GM18861 (cell line): ENCODE results near the gene TIMM44.
"Not testable (repeated sequence)": the region's sequence is repeated elsewhere in the genome, so short reads cannot be mapped to it uniquely, and the experiment has no call there.

ENCODE experiments used
- ATAC-seq: cut with Tn5 transposase; IDR thresholded peaks from one replicate; pipeline ENCODE4 v1.9.1; 2021; ENCODE audit not compliant: unreplicated experiment

The TIMM44 gene

DNA sequence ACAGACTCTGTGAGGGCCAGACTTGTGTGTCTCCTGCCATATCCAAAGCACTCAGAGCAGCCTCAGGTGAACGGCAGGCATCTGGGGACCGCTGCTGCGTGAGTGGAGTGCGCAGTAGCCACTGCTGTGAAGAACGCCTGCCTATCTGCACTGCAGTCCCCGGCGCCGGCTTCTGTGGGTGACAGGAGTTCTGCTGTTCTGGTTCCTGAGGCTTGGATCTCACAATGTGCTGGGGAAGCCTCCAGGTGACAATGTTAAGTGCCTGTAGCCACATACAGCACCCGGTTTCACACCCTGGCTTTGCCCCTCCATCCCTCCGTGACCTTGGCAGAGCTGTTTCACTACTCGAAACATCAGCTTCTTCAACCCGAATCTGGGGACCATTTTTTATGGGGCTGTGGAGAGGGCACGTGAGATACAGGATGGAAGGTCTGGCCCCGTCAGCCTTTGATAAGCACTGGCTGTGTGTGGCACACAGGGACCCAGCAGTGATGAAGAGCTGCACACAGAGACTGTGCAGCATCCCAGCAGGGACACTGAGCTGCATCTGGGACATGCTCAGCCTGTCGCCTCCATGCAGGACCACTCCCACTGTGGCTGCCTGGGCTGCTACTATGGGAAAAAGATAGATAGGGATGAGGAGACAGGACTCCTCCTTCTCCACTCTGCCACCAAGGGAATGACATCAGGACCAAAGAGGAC lies 33.7 kb upstream of the TIMM44 start:
- ATAC-seq, result no peak

DNA sequence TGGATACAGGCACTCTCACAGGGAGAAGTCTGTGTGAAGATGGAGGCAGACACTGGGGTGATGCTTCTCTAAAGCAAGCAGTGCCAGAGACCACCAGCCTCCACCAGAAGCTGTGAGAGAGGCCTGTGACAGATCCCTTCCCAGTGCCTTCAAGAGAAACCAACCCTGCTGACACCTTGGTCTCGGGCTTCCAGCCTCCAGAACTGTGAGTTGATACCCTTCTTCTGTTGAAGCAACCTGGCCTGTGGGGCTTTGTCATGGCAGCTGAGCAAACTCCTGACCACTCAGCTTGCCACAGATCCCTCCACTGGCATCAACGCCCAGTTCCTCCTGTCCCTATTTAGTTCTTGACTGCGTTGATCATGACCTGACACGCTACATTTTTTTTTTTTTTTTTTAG lies 33.0 kb upstream of the TIMM44 start:
- no peak for ATAC-seq

- no peak for ATAC-seq
These were observed 31.6 kb upstream of the TIMM44 start for GRCh38 chr19:7975037-7975436.

- no peak for ATAC-seq
These were observed 30.4 kb upstream of the TIMM44 start for GRCh38 chr19:7973883-7974282.

DNA sequence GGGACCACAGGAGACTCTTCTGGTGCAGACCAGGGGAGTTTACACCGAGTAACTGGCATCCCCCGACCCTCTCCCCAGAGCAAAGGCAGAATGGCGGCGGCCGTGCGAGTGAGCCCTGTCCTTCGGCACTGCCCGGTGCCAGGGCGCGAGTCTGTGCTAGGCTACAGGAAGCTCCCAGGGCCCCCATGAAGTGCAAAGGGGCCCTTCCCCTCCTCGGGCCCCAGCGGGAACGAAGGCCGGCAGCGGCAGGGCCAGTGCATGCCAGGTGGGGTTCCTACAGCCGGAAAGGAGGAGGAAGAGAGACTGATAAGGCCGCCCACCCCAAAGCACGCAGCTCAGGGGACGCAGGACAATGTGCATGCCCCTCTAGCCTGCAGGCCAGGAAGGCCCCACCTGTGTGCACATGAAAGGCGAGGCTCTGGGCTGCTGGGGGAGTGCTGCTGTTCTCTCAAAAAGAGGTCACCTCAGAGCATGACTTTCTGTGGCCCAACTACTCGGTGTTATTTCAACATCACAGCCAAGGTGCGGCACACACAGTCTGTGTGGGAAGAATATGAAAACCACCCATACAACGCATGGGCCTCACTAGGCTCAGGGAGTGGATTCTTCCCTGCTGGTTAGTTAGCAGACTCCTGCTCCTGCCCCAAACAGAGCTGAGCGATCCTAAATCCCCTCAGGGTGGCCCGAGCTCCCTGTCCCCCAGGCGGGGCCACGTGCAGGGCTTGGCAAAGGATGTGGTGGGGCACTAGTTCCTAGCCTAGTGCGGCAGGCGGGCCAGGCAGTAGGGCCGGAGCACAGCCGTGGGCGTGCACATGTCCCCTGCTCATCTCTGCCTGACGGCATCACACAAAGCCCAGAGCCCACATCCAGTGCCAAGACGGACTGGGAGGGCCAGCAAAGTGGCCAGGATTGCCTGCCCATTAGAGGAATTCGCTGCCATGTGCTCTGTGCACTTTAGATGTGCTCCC lies 28.4 kb upstream of the TIMM44 start:
- no peak for ATAC-seq

- ATAC-seq, result no peak
These were observed 27.4 kb upstream of the TIMM44 start for GRCh38 chr19:7970716-7971448.

GRCh38 chr19:7969555-7969939 lies 26.1 kb upstream of the TIMM44 start:
- no peak for ATAC-seq

DNA sequence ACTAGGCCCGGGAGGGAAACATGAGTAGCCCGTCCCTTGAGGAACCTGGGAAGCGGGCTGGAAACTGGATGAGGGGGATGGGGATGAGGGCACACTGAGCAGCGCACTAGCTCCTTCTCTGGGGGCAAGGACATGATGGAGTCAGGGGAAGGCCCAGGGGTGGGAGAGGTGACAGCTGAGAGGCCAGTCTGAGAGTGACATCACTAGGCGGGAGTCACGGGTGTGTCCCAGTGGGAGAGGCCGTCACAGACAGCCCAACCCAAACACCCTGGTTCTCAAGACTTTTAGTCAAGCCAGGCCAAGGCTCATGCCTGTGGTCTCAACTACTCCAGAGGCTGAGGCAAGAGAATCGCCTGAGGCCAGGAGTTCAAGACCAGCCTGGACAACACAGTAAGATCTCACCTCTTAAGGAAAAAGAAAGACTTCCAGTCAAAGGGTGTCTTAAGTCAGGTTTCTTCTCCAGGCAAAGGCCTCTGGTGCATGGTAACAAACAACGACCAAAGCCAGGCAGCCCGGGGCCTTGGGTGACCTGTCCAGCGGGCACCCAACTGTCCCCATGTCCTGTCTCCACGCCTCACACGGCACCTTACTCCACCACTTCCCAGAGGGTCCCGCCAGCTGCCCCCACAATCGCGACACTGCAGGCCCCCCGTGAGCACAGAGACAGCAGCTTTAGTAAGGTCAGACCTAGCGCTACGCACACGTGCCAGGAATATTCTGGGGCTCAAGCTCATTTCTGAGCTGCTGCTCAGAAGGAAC lies 25.5 kb upstream of the TIMM44 start:
- no peak for ATAC-seq

DNA sequence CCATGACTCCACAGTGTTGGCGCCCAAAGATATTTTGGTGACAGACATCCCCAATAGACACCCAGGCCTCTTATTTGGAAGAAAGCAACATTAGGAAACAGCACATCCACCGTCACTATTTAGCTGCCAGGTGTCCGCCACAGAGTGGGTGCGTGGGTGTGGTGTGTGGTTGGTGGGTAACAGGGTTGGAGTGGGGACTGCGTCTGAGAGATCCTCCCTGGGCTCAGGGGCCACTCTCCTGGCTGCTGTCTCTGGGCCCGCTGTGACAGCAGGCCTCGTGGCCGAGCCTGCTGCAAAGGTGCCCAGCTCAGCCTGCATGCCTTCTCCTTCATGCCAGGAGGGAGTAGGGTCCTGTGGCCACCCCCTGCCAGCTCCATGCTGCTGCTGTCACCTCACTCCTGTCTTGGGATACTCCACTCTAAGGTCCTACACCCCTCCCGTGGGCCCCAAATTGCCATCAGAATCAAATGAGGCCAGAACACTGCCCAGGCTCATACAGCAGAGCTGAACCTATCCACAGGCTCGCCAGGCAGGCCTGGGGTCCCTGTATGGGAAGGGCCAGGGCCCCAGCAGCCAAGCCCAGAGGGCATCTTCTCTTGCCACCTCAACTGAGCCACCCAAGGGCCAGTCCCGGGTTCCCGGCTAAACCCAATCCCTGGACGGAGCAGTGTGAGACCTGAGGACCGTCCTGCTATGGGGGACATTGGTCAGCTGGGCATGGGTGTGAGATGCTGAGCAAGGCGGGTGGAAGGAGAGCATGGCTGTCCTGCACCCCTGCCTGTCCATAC lies 24.7 kb upstream of the TIMM44 start:
- no peak for ATAC-seq

DNA sequence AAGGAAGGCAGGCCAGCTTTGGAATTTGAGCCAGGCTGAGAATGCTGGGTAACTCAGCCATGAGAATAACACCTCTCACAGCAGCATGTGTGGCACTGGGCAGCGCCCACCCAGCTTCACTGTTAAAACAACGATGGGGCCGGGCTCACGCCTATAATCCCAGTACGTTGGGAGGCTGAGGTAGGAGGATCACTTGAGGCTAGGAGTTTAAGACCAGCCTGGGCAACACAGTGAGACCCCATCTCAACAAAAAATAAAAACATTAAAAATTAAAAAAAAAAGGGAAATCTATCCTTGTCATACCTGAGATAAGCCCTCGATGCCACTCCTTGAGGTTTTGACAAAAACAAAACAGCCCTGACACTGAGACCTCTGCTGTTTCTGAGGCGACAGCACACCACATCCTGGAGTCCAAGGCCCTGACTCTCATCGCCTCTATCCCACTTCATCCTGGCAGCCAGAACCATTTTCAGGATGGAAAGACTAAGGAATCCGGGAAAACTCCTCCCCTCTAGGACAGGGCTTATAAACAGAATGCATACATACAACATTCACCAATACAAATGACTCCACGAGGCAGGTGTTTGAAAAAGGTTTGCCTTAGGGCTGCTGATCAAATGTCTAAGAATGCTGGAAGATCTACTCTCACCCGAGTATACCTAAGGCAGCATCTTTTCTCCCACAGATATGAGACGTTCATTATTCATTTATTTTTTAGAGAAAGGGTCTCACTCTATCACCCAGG lies 22.6 kb upstream of the TIMM44 start:
- ATAC-seq, result no peak

GRCh38 chr19:7965259-7965841 lies 21.9 kb upstream of the TIMM44 start:
- no peak for ATAC-seq

- ATAC-seq, result no peak
These were observed 20.1 kb upstream of the TIMM44 start for GRCh38 chr19:7963566-7963965.

DNA sequence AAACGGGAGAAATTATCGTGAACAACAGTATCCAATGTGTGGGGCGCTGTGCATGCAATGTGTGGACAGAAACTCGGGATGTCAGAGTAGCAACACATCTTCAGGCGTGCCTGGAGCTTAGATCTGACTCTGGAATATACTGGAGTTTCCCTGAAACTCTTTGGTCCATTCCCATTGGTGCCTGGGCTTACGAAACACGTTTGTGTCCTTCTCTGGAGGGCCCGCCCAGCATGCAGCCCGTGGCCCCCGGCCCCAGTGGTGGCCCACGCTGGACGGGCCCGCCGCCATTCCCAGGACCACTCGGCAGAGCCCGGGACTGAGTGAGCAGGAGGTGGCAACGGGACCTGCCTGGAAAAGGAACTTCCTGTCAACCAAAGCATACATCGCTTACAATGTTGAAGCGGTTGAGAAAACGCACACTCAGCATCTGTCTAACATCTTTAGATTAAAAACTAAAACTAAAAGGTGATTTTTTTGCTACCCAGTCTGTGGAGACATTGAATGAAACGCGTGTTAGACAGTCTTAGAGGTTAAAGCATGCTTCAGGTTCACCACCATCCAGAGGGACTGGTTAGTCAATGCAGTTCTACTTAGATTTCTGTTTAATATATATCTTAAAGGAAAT lies 19.3 kb upstream of the TIMM44 start:
- no peak for ATAC-seq

DNA sequence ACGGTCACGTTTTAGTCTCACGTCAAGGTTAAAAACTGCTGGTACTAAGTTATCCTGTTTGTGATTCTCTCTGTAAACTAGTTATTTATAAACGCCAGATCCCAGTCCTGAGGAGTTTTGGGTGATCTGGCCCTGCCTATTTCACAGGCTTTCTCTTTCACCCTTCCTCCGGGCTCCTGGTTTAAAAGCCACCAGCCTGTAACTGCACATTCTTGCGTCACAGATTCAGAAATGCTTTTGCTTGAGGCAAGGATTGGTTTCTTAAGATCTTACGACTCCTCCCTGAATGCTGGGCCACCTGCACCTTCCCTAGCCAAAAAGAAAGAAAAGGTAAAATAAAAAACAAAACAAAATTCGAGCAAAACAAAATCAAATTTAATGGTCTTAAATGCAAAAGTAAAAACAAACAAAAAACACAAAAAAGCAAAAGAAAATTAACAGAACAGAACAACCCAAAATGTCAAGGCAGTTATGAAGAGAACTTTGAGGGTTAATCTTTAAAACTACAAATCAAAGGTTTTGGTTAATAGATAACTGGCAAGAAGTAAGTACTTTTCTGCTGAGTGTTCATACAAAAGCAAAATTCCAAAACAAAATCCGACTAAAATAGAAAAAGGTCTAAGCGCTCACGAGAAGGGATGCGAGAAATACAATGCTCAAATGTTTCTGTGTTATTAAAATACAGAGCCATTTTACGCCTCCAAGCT lies 18.6 kb upstream of the TIMM44 start:
- ATAC-seq, result no peak

DNA sequence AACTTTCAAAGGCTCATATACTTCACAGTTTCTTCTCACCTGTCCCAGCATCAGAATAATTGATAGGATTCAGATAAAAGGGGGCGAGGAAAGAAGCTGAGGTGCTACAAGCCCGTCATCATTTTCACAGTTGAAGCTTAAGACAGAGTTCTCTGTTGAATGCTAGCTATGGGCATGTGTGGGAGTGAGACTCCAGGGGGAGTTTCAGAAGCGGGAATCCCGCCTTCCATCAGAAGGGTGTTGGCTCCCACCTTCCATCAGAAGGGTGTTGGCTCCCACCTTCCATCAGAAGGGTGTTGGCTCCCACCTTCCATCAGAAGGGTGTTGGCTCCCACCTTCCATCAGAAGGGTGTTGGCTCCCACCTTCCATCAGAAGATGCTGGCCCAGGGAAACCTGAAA lies 17.6 kb upstream of the TIMM44 start:
- ATAC-seq, result not testable (repeated sequence)

- ATAC-seq, result no peak
These were observed 15.7 kb upstream of the TIMM44 start for GRCh38 chr19:7959211-7959610.

- ATAC-seq, result no peak
These were observed 12.2 kb upstream of the TIMM44 start for GRCh38 chr19:7955696-7956095.

GRCh38 chr19:7953576-7953975 lies 10.1 kb upstream of the TIMM44 start:
- ATAC-seq, result no peak
